ENCODE data around the gene GLT8D2.

GRCh38 chr12:103948746-103949406 lies 101.1 kb downstream of the GLT8D2 start:
- TF ChIP-seq CTCF (IDR thresholded peaks at IDR 0.05; ENCODE audit: low read depth, low read length, poor library complexity, severe bottlenecking) (no peak), EZH2phosphoT487 (IDR thresholded peaks at IDR 0.05; ENCODE audit: borderline replicate concordance, low read length) (no peak)

Data from DOHH2 (cell line).